ENCODE results near the gene PDZRN4.

DNA sequence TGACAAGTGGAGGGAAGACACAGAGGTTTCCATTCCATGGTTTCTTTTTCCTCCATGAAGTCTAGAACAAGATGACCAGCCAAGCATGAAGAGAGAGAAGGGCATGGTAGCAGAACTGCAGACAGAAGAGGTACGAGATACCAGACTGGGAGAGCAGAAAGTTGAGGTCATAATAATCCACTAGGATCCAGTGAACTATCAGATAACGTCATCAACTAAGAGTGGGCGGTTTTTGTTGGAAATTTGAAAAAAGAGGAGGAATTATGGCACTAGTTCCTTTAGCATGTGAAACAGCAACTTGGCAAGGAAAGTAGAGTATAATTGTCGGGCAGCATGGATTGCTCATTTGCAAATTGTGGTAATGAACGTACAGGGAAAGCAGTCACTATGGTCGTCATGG, 357.6 kb downstream of the PDZRN4 start:
- no peak for TF ChIP-seq POLR2AphosphoS5 (IDR thresholded peaks at IDR 0.05; ENCODE audit: low read depth, low read length)
- TF ChIP-seq SIN3A (IDR thresholded peaks at IDR 0.05; ENCODE audit: borderline replicate concordance, insufficient read depth, low read length), result no peak
- TF ChIP-seq, protein P1, sequence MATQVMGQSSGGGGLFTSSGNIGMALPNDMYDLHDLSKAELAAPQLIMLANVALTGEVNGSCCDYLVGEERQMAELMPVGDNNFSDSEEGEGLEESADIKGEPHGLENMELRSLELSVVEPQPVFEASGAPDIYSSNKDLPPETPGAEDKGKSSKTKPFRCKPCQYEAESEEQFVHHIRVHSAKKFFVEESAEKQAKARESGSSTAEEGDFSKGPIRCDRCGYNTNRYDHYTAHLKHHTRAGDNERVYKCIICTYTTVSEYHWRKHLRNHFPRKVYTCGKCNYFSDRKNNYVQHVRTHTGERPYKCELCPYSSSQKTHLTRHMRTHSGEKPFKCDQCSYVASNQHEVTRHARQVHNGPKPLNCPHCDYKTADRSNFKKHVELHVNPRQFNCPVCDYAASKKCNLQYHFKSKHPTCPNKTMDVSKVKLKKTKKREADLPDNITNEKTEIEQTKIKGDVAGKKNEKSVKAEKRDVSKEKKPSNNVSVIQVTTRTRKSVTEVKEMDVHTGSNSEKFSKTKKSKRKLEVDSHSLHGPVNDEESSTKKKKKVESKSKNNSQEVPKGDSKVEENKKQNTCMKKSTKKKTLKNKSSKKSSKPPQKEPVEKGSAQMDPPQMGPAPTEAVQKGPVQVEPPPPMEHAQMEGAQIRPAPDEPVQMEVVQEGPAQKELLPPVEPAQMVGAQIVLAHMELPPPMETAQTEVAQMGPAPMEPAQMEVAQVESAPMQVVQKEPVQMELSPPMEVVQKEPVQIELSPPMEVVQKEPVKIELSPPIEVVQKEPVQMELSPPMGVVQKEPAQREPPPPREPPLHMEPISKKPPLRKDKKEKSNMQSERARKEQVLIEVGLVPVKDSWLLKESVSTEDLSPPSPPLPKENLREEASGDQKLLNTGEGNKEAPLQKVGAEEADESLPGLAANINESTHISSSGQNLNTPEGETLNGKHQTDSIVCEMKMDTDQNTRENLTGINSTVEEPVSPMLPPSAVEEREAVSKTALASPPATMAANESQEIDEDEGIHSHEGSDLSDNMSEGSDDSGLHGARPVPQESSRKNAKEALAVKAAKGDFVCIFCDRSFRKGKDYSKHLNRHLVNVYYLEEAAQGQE (IDR thresholded peaks at IDR 0.05; ENCODE audit: insufficient read depth in 1 of 2, low read depth in 2 of 2, low read length in 2 of 2), result no peak
- TF ChIP-seq TAF1 (IDR thresholded peaks at IDR 0.05; ENCODE audit: borderline replicate concordance, insufficient read depth, low read length), result no peak
- no peak for TF ChIP-seq FOXP2 (optimal IDR thresholded peaks at IDR 0.05; ENCODE audit: borderline replicate concordance, extremely low read depth, extremely low read length, insufficient read depth)

Measured in PFSK-1 (cell line).